ENCODE measurements around the gene CWH43. TPM values are rescaled to one million over a fixed set of nuclear protein-coding genes. Genes with fewer than 3 reads are reported as not detected.
"Not testable (repeated sequence)": the region's sequence is repeated elsewhere in the genome, so short reads cannot be mapped to it uniquely, and the experiment has no call there.

CWH43 gene
- total RNA-seq, 4 donors from 2014 or later: 1.4 TPM; not detected in 3

GRCh38 chr4:49044270-49044669, 58.2 kb downstream of the CWH43 start:
- Histone ChIP-seq H3K27me3 (no peaks in the 10 kb centered on the region), H3K4me3 (no peak overlapping the region), H3K4me1 (no peaks in the 10 kb centered on the region), H3K36me3 (no peaks in the 10 kb centered on the region), H3K27ac (no peak overlapping the region), H3K9me3 (peaks cover 0 to 7% (median 0%) of the 10 kb centered on the region in 3 donors)
- TF ChIP-seq EP300 (IDR thresholded peaks at IDR 0.05): no peak
- no peak for TF ChIP-seq POLR2A (IDR thresholded peaks at IDR 0.05)
- TF ChIP-seq, protein P1, sequence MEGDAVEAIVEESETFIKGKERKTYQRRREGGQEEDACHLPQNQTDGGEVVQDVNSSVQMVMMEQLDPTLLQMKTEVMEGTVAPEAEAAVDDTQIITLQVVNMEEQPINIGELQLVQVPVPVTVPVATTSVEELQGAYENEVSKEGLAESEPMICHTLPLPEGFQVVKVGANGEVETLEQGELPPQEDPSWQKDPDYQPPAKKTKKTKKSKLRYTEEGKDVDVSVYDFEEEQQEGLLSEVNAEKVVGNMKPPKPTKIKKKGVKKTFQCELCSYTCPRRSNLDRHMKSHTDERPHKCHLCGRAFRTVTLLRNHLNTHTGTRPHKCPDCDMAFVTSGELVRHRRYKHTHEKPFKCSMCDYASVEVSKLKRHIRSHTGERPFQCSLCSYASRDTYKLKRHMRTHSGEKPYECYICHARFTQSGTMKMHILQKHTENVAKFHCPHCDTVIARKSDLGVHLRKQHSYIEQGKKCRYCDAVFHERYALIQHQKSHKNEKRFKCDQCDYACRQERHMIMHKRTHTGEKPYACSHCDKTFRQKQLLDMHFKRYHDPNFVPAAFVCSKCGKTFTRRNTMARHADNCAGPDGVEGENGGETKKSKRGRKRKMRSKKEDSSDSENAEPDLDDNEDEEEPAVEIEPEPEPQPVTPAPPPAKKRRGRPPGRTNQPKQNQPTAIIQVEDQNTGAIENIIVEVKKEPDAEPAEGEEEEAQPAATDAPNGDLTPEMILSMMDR (IDR thresholded peaks at IDR 0.05): no peak
- no peak for TF ChIP-seq POLR2AphosphoS5 (IDR thresholded peaks at IDR 0.05)
- 62 to 75% methylated on average over 2 to 3 of the region's 3 CpGs for WGBS, 2 donors (ENCODE audit: low coverage in 1 of 2)
- ATAC-seq: no peak

GRCh38 chr4:49058306-49058705, 72.2 kb downstream of the CWH43 start:
- peaks cover 0 to 36% (median 0%) of the 10 kb centered on the region in 3 donors for H3K9me3 ChIP-seq
- H3K36me3 ChIP-seq: no peaks in the 10 kb centered on the region
- H3K27me3 ChIP-seq: no peaks in the 10 kb centered on the region
- H3K4me1 ChIP-seq: no peaks in the 10 kb centered on the region
- ATAC-seq: no peak
- no peak for TF ChIP-seq POLR2AphosphoS5 (IDR thresholded peaks at IDR 0.05)
- no peak for TF ChIP-seq POLR2A (IDR thresholded peaks at IDR 0.05)
- TF ChIP-seq, protein P1 (IDR thresholded peaks at IDR 0.05): no peak
- TF ChIP-seq EP300 (IDR thresholded peaks at IDR 0.05): no peak
- no peak overlapping the region for H3K4me3 ChIP-seq
- no peak overlapping the region for H3K27ac ChIP-seq

DNA sequence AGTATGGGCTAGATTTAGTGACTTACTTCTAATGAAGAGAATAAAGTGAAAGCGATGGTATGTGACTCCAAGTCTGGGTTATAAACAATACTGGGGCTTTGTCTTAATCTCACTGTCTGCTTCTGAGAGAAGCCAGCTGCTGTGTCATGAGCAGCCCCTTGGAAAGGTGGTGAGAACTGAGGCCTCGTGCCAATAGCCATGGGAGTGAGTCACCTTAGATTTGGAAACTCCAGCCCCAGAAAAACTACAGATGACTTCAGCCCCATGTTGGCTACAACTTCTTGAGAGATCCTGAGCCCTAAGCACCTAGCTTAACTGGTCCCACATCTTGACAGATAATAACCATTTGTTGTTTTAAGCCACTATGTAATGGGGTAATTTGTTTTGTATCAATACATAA, 77.6 kb downstream of the CWH43 start:
- Histone ChIP-seq H3K4me3 (no peak overlapping the region), H3K4me1 (no peaks in the 10 kb centered on the region), H3K27ac (no peak overlapping the region), H3K9me3 (peaks cover 0 to 17% (median 0%) of the 10 kb centered on the region in 3 donors), H3K36me3 (no peaks in the 10 kb centered on the region), H3K27me3 (no peaks in the 10 kb centered on the region)
- 25 to 48% methylated on average over 2 of the region's 2 CpGs for WGBS, 2 donors (ENCODE audit: low coverage in 1 of 2)
- ATAC-seq: no peak
- TF ChIP-seq POLR2A (IDR thresholded peaks at IDR 0.05) (no peak), EP300 (IDR thresholded peaks at IDR 0.05) (no peak), POLR2AphosphoS5 (IDR thresholded peaks at IDR 0.05) (no peak)
- TF ChIP-seq, protein P1 (IDR thresholded peaks at IDR 0.05): no peak

DNA sequence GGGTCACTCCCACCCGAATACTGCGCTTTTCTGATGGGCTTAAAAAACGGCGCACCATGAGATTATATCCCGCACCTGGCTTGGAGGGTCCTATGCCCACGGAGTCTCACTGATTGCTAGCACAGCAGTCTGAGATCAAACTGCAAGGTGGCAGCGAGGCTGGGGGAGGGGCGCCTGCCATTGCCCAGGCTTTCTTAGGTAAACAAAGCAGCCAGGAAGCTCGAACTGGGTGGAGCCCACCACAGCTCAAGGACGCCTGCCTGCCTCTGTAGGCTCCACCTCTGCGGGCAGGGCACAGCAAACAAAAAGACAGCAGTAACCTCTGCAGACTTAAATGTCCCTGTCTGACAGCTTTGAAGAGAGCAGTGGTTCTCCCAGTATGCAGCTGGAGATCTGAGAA, 86.1 kb downstream of the CWH43 start:
- not testable (repeated sequence) for ATAC-seq, H3K4me3 ChIP-seq
- WGBS, 2 donors (ENCODE audit: low coverage in 1 of 2): 98% methylated on average over 5 of the region's 11 CpGs; no CpG with 5 or more reads in 1 of the 2 donors

GRCh38 chr4:49091883-49092282, 105.8 kb downstream of the CWH43 start:
- peaks cover 0 to 27% (median 0%) of the 10 kb centered on the region in 3 donors for H3K9me3 ChIP-seq
- H3K27ac ChIP-seq, H3K4me3 ChIP-seq, H3K4me1 ChIP-seq, H3K36me3 ChIP-seq, H3K27me3 ChIP-seq: not testable (repeated sequence)
- peak; percentile 52 for ATAC-seq
- 52 to 55% methylated on average over 6 to 7 of the region's 7 CpGs for WGBS, 2 donors (ENCODE audit: low coverage in 1 of 2)

More for the DNA sequence above, 86.1 kb downstream of the CWH43 start:
- not testable (repeated sequence) for H3K9me3 ChIP-seq, H3K27ac ChIP-seq, H3K4me1 ChIP-seq, H3K36me3 ChIP-seq, H3K27me3 ChIP-seq

DNA sequence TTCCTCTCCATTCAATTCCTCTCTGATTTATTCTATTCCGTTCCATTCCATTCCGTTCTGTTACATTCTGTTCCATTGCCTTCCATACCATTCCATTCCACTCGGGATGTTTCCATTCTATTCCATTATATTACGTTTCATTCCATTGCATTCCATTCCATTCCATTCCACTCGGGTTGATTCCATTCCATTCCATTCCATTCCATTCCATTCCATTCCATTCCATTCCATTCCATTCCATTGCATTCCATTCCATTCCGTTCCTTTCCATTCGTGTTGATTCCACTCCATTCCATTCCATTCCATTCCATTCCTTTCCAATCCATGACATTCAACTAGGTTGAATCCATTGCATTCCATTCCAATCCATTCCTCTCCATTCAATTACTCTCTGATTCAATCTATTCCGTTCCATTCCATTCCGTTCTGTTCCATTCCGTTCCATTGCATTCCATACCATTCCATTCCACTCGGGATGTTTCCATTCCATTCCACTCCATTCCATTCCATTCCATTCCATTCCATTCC, 106.6 kb downstream of the CWH43 start:
- not testable (repeated sequence) for H3K4me1 ChIP-seq, H3K4me3 ChIP-seq, H3K27me3 ChIP-seq, H3K27ac ChIP-seq, H3K36me3 ChIP-seq
- WGBS, 2 donors (ENCODE audit: low coverage in 1 of 2): 57 to 63% methylated on average over 11 of the region's 11 CpGs
- ATAC-seq: peak; percentile 80
- H3K9me3 ChIP-seq: peaks cover 0 to 25% (median 0%) of the 10 kb centered on the region in 3 donors

DNA sequence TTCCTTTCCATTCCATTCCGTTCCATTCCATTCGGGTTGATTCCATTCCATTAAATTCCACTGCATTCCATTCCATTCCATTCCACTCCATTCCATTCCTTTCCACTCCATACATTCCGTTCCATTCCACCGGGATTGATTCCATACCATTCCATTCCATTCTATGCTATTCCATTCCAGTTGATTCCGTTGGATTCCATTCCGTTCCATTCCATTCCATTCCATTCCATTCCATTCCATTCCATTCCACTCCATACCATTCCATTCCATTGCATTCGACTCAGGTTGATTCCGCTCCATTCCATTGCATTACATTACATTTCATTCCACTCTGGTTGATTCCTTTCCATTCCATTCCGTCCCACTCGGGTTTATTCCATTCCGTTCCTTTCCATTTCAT, 110.1 kb downstream of the CWH43 start:
- H3K4me3 ChIP-seq, H3K27ac ChIP-seq, H3K36me3 ChIP-seq, H3K4me1 ChIP-seq, ATAC-seq, H3K27me3 ChIP-seq: not testable (repeated sequence)
- peaks cover 0 to 53% (median 0%) of the 10 kb centered on the region in 3 donors for H3K9me3 ChIP-seq
- 58% methylated on average over 11 of the region's 11 CpGs for WGBS, 2 donors (ENCODE audit: low coverage in 1 of 2)

DNA sequence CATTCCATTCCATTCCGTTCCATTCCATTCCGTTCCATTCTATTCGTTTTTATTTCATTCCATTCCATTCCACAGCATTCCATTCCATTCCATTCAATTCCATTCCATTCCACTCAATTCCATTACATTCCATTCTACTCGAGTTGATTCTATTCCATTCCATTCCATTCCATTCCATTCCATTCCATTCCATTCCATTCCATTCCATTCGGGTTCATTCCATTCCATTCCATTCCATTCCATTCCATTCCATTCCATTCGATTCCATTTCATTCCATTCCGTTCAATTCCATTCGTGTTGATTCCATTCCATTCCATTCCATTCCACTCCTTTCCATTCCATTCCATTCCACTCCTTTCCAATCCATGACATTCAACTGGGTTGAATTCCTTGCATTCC, 110.6 kb downstream of the CWH43 start:
- H3K27ac ChIP-seq, H3K4me1 ChIP-seq, H3K36me3 ChIP-seq, H3K4me3 ChIP-seq, H3K27me3 ChIP-seq: not testable (repeated sequence)
- ATAC-seq: peak; percentile 58
- 42 to 67% methylated on average over 7 to 8 of the region's 8 CpGs for WGBS, 2 donors (ENCODE audit: low coverage in 1 of 2)
- H3K9me3 ChIP-seq: peaks cover 0 to 53% (median 0%) of the 10 kb centered on the region in 3 donors

DNA sequence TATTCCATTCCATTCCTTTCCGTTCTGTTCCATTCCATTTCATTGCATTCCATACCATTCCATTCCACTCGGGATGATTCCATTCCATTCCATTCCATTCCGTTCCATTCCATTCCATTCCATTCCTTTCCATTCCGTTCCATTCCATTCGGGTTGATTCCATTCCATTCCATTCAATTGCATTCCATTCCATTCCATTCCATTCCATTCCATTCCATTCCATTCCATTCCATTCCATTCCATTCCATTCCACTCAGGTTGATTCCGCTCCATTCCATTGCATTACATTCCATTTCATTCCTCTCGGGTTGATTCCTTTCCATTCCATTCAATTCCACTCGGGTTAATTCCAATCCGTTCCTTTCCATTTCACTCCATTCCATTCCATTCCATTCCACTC, 111.0 kb downstream of the CWH43 start:
- H3K4me3 ChIP-seq, H3K36me3 ChIP-seq, H3K4me1 ChIP-seq, H3K27ac ChIP-seq, H3K27me3 ChIP-seq: not testable (repeated sequence)
- H3K9me3 ChIP-seq: peaks cover 0 to 50% (median 0%) of the 10 kb centered on the region in 3 donors
- peak; percentile 52 for ATAC-seq
- 47 to 50% methylated on average over 9 of the region's 9 CpGs for WGBS, 2 donors (ENCODE audit: low coverage in 1 of 2)

GRCh38 chr4:49097505-49097904, 111.4 kb downstream of the CWH43 start:
- ATAC-seq, H3K27ac ChIP-seq, H3K36me3 ChIP-seq, H3K4me3 ChIP-seq, H3K4me1 ChIP-seq, H3K27me3 ChIP-seq: not testable (repeated sequence)
- peaks cover 0 to 46% (median 0%) of the 10 kb centered on the region in 3 donors for H3K9me3 ChIP-seq
- WGBS, 2 donors (ENCODE audit: low coverage in 1 of 2): 45 to 50% methylated on average over 11 of the region's 11 CpGs

Data from gastroesophageal sphincter (tissue), 4 donors.